Epithelial cell of esophagus (primary cell): ENCODE results near the gene TMEM214.

ENCODE experiments used
- DNase-seq: peaks from one replicate; pipeline ENCODE4 v3.0.0; 2010; ENCODE audit warnings: low read depth
- H3K4me3 ChIP-seq: 2 replicates; pipeline ENCODE4 v1.5.1; 2011; ENCODE audit warnings: mild to moderate bottlenecking, low read length, control low read depth
- TF ChIP-seq, protein P1 (sequence below): IDR thresholded peaks from 2 replicates; pipeline ENCODE4 v1.5.1; 2011; ENCODE audit warnings: low read depth, mild to moderate bottlenecking, low read length, control low read depth, inconsistent platforms; ENCODE audit not compliant: insufficient read depth; ENCODE audit errors: missing control alignments

Gene TMEM214

GRCh38 chr2:27001950-27002349 is 30.8 kb upstream of the TMEM214 start:
- peak; percentile 58 for DNase-seq
- H3K4me3 ChIP-seq: no peak overlapping the region
- TF ChIP-seq, protein P1, sequence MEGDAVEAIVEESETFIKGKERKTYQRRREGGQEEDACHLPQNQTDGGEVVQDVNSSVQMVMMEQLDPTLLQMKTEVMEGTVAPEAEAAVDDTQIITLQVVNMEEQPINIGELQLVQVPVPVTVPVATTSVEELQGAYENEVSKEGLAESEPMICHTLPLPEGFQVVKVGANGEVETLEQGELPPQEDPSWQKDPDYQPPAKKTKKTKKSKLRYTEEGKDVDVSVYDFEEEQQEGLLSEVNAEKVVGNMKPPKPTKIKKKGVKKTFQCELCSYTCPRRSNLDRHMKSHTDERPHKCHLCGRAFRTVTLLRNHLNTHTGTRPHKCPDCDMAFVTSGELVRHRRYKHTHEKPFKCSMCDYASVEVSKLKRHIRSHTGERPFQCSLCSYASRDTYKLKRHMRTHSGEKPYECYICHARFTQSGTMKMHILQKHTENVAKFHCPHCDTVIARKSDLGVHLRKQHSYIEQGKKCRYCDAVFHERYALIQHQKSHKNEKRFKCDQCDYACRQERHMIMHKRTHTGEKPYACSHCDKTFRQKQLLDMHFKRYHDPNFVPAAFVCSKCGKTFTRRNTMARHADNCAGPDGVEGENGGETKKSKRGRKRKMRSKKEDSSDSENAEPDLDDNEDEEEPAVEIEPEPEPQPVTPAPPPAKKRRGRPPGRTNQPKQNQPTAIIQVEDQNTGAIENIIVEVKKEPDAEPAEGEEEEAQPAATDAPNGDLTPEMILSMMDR: no peak

DNA sequence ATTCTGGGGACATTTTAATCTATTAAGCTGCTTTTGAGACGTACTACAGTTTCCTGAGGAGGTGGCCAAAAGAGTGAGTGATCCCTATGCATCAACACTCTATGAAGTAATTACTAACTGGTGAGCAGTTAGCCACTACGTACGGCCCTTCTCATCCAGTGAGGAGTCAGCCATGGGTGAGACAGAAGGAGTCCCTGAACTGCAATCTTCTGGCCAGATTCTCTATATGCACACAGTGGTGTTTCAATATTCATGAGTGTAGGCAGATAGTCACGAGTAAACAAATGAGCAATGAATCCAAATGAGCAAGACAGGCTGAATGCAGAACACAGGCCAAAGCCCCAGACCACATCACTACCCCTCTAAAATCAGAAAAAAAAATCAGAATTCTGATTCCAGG is 29.8 kb upstream of the TMEM214 start:
- no peak for DNase-seq
- TF ChIP-seq, protein P1: no peak
- H3K4me3 ChIP-seq: no peak overlapping the region

- H3K4me3 ChIP-seq: no peak overlapping the region
- TF ChIP-seq, protein P1: no peak
- peak; percentile 47 for DNase-seq
Observed at GRCh38 chr2:27003857-27004256, 28.9 kb upstream of the TMEM214 start.

DNA sequence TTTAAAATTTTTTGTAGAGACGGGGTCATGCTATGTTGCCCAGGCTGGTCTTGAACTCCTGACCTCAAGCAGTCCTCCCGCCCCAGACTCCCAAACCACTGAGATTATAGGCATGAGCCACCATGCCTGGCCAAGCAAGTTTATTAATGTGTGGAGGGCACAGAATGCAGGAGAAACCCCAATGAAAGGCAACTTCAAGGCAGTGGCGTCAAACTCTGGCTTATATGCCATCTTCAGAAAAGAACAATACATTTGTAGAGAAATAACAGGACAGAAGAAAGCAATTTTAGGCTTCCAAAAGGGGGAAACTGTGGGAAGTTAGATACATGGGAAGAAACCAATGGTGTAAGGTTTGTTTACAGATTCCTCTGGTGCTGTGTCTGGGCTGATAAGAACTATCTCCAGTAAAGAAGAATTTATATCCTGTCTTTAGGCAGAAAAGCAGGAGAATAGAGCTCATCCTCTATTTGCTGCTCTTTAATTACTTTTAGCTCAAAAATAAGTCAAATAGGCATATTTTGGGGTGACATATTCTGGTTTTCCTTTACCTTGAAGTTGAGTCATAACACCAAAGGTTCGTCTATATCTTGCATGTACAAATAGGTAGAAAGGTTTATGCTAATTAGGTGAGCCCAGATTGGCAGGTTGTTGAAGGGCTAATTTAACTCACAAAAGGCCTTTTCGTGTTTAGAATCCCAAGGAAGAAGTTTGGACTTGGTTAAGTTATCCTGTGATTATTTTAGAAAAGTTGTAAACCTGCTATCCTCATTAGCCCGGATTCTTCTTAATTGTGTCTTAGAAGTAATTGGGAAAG is 26.0 kb upstream of the TMEM214 start:
- TF ChIP-seq, protein P1: no peak
- DNase-seq: no peak
- no peak overlapping the region for H3K4me3 ChIP-seq

DNA sequence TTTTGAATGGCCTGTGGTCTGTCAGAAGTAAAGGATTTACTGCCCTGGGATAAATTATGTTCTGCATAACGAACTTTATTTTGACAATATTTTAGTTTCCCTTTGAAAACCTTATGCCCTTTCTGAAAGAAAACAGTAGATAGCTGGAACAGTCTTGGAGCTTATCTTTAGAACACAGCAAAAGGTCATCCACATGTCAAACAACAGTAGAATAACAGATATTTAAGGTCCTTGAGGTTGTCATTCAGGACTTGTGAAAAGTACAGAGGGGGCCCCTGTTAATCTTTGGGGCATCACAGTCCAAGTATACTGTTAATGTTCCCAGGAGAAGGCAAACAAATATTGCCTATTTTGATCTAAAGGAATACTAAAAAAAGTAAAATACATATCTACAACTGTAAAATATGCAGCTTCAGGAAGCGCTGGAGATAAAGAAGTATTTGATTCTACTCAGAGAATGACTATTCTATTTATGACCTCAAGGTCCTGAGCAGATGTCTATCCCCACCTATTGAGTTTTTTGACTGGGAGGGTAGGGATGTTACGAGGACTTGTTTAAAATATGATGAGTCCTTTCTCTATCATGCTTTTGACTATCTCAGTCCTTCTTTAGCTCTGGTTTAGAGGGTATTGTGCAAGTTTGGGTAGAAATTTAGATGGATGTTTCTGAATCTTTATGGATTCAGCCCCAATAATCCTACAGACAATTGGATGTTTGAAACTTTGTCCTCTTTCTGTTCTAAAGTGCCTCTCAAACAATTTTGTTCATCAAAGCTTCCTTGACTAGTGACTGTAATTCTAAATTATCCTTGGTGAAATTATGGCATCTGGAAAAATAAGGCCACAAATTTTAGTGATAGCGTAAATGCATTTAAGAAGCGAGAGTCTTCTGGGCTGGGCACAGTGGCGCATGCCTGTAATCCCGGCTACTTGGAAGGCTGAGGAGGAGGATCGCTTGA is 25.1 kb upstream of the TMEM214 start:
- TF ChIP-seq, protein P1: no peak
- H3K4me3 ChIP-seq: no peak overlapping the region
- no peak for DNase-seq

DNA sequence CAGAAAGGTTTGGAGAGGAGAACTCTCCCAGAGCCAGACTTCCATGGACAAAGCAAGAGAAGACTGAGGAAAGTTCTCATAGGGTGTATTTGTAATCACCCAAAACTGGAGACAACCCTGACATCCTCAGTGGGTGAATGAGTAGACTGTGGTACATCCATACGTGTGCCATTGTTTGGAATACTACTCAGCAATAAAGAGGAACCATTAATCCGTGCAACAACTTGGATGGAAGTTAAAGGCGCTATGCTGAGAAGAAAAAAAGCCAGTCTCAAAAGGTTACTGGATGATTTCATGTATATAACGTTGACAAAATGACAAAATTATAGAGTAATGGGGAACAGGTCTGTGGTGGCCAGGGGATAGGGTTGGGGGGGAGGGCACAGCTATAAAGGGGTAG is 24.1 kb upstream of the TMEM214 start:
- TF ChIP-seq, protein P1: no peak
- DNase-seq: no peak
- no peak overlapping the region for H3K4me3 ChIP-seq
